CD14-positive monocyte (primary cell): Measurements from ENCODE around the gene CAPN1. TPM values are rescaled to one million over a fixed set of nuclear protein-coding genes. Genes with fewer than 3 reads are reported as not detected.
A peak's percentile ranks its signal among the peaks of the same experiment; 100 is the strongest.

ENCODE experiments used
- DNase-seq, 3 donors: peaks; one replicate each; pipeline ENCODE4 v3.0.0-alpha.2; 2011 to 2022
- H2AFZ ChIP-seq: 2 replicates; pipeline ENCODE4 v1.6.0; 2012; ENCODE audit warnings: mild to moderate bottlenecking, low read depth, low read length, inconsistent platforms; ENCODE audit not compliant: insufficient read depth, poor library complexity, severe bottlenecking
- H3K27ac ChIP-seq, 2 donors: 1 replicate in 1 of 2; 2 replicates in 1 of 2; pipeline ENCODE4 v1.5.1; 2012 to 2013; ENCODE audit warnings: low read length in 2 of 2, control low read depth in 1 of 2, inconsistent platforms in 1 of 2, low read depth in 1 of 2, mild to moderate bottlenecking in 1 of 2
- H3K27me3 ChIP-seq, 2 donors: one replicate each; pipeline versions ENCODE4 v1.6.0 to v1.6.1; 2011 to 2013; ENCODE audit warnings: low read length in 2 of 2; ENCODE audit not compliant: control insufficient read depth in 2 of 2, insufficient read depth in 2 of 2
- H3K36me3 ChIP-seq, 2 donors: replicated peaks in 1 of 2; 1 replicate in 1 of 2; 2 replicates in 1 of 2; pipeline versions ENCODE4 v1.5.1 to v1.6.1; 2012 to 2013; ENCODE audit warnings: low read length in 2 of 2, control low read depth in 1 of 2, inconsistent platforms in 1 of 2, mild to moderate bottlenecking in 1 of 2; ENCODE audit not compliant: insufficient read depth in 2 of 2, control insufficient read depth in 1 of 2
- H3K4me1 ChIP-seq, 2 donors: 1 replicate in 1 of 2; 2 replicates in 1 of 2; pipeline versions ENCODE4 v1.5.1 to v1.6.1; 2012 to 2013; ENCODE audit warnings: low read length in 2 of 2, control low read depth in 1 of 2, inconsistent platforms in 1 of 2, mild to moderate bottlenecking in 1 of 2, moderate library complexity in 1 of 2; ENCODE audit not compliant: insufficient read depth in 2 of 2, control insufficient read depth in 1 of 2
- H3K4me2 ChIP-seq: replicated peaks from 2 replicates; pipeline ENCODE3; 2012; ENCODE audit warnings: low read length, moderate library complexity, mild to moderate bottlenecking; ENCODE audit not compliant: poor library complexity, severe bottlenecking; ENCODE audit errors: extremely low read depth
- H3K4me3 ChIP-seq, 3 experiments: fragments of 200-600 bp in 1 of 3; sonication (generic) in 1 of 3; replicated peaks in 1 of 3; 1 replicate in 2 of 3; 2 replicates in 1 of 3; pipeline ENCODE4 v1.5.1; 2011 to 2013; ENCODE audit warnings: low read length in 3 of 3, mild to moderate bottlenecking in 3 of 3, control low read depth in 2 of 3, low read depth in 2 of 3, inconsistent platforms in 1 of 3, moderate library complexity in 1 of 3
- H3K79me2 ChIP-seq: 2 replicates; pipeline ENCODE4 v1.6.0; 2012; ENCODE audit warnings: mild to moderate bottlenecking, control low read depth, inconsistent platforms, low read length, moderate library complexity; ENCODE audit not compliant: insufficient read depth
- H3K9ac ChIP-seq: 2 replicates; pipeline ENCODE4 v1.6.0; 2017; ENCODE audit warnings: low read length, mild to moderate bottlenecking; ENCODE audit not compliant: insufficient read depth, poor library complexity, severe bottlenecking
- H3K9me3 ChIP-seq, 2 donors: replicated peaks in 1 of 2; 1 replicate in 1 of 2; 2 replicates in 1 of 2; pipeline versions ENCODE4 v1.5.1 to v1.6.1; 2012 to 2013; ENCODE audit warnings: low read length in 2 of 2, control low read depth in 1 of 2; ENCODE audit not compliant: control insufficient read depth in 1 of 2, insufficient read depth in 1 of 2
- H4K20me1 ChIP-seq: 2 replicates; pipeline ENCODE4 v1.6.0; 2012; ENCODE audit warnings: mild to moderate bottlenecking, low read length, control low read depth, moderate library complexity; ENCODE audit not compliant: insufficient read depth
- H3K27ac Mint-ChIP-seq, 7 donors: one replicate each; pipeline ENCODE4 v1.8.0; 2020; ENCODE audit warnings: mild to moderate bottlenecking in 7 of 7, mixed read lengths in 7 of 7, moderate library complexity in 6 of 7, inconsistent platforms in 2 of 7
- H3K27me3 Mint-ChIP-seq, 3 donors: one replicate each; pipeline ENCODE4 v1.8.0; 2021 to 2022; ENCODE audit warnings: low read depth in 3 of 3, mild to moderate bottlenecking in 3 of 3, mixed read lengths in 3 of 3, moderate library complexity in 3 of 3, inconsistent platforms in 1 of 3
- H3K36me3 Mint-ChIP-seq, 2 donors: one replicate each; pipeline ENCODE4 v1.8.0; 2020; ENCODE audit warnings: mixed read lengths in 2 of 2, inconsistent platforms in 1 of 2, mild to moderate bottlenecking in 1 of 2
- H3K4me1 Mint-ChIP-seq: one replicate; pipeline ENCODE4 v1.8.0; 2020; ENCODE audit warnings: mild to moderate bottlenecking, mixed read lengths
- H3K4me3 Mint-ChIP-seq, 2 donors: one replicate each; pipeline ENCODE4 v1.8.0; 2020; ENCODE audit warnings: mild to moderate bottlenecking in 2 of 2, mixed read lengths in 2 of 2, moderate library complexity in 1 of 2
- H3K9me3 Mint-ChIP-seq, 7 donors: one replicate each; pipeline ENCODE4 v1.8.0; 2020 to 2022; ENCODE audit warnings: mixed read lengths in 7 of 7, mild to moderate bottlenecking in 6 of 7, moderate library complexity in 6 of 7, inconsistent platforms in 2 of 7
- WGBS: methylation state at CpG from one replicate; pipeline ENCODE4 v1.1.5; 2013; ENCODE audit warnings: missing lambda C conversion rate; ENCODE audit not compliant: insufficient coverage; 5-methylcytosine and 5-hydroxymethylcytosine counted together
- intact Hi-C, 2 donors: fragments of 100-400 bp; cut with micrococcal nuclease; formaldehyde crosslinking; loops; one replicate each; pipeline versions ENCODE4 v1.15.0 to v1.15.1; 2023
- polyA plus RNA-seq, 3 donors: library from polyadenylated mRNA; depleted of rRNA in 1 of 3; unstranded in 2 of 3; stranded (reverse) in 1 of 3; fragments of 300-500 nt in 2 of 3; fragments of >200 nt in 1 of 3; fragmentation: Illumina TruSeq in 2 of 3; gene quantifications; 1 replicate in 2 of 3; 2 replicates in 1 of 3; pipeline ENCODE4 v1.2.3, GENCODE V29; 2012 to 2021
- TF ChIP-seq, protein P1 (sequence below): fragments of 200-600 bp; IDR thresholded peaks from one replicate; pipeline ENCODE4 v1.8.0; 2022; ENCODE audit warnings: antibody characterized with exemption, mild to moderate bottlenecking

CAPN1 gene
- polyA plus RNA-seq, 3 donors, result 128 to 140 (median 129) TPM

DNA sequence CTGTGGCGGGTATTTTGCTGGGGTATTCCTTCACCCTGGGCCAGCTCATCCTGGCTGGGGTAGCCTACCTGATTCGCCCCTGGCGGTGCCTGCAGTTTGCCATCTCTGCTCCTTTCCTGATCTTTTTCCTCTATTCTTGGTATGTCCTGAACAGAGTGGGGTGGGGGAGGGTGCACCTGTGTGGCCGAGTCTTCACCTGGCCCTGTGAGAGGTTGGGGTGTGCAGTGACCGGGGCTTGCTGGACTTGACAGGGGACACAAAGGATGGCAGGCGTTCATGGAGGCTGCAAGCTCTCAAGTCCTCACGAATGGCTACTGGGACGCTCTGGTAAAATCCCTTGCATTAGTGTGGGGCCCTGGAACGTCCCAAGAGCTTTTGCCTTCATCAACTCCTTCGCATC, 39.3 kb downstream of the CAPN1 start:
- TF ChIP-seq, protein P1, sequence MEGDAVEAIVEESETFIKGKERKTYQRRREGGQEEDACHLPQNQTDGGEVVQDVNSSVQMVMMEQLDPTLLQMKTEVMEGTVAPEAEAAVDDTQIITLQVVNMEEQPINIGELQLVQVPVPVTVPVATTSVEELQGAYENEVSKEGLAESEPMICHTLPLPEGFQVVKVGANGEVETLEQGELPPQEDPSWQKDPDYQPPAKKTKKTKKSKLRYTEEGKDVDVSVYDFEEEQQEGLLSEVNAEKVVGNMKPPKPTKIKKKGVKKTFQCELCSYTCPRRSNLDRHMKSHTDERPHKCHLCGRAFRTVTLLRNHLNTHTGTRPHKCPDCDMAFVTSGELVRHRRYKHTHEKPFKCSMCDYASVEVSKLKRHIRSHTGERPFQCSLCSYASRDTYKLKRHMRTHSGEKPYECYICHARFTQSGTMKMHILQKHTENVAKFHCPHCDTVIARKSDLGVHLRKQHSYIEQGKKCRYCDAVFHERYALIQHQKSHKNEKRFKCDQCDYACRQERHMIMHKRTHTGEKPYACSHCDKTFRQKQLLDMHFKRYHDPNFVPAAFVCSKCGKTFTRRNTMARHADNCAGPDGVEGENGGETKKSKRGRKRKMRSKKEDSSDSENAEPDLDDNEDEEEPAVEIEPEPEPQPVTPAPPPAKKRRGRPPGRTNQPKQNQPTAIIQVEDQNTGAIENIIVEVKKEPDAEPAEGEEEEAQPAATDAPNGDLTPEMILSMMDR, result no peak
- Histone ChIP-seq H3K4me1 (peaks cover 42 to 49% of the 10 kb centered on the region in 2 donors), H3K4me2 (no peak overlapping the region), H3K9me3 (no peaks in the 10 kb centered on the region), H3K79me2 (no peaks in the 10 kb centered on the region), H4K20me1 (no peaks in the 10 kb centered on the region), H3K27ac (no peak overlapping the region), H3K4me3 (no peak overlapping the region), H2AFZ (no peak overlapping the region), H3K9ac (no peak overlapping the region), H3K36me3 (no peaks in the 10 kb centered on the region), H3K27me3 (no peaks in the 10 kb centered on the region)
- Mint-ChIP-seq H3K27me3 (peaks cover 2 to 8% (median 3%) of the 10 kb centered on the region in 3 donors), H3K9me3 (no peaks in the 10 kb centered on the region), H3K27ac (no peak overlapping the region), H3K4me3 (no peak overlapping the region), H3K4me1 (peaks cover 42% of the 10 kb centered on the region), H3K36me3 (no peaks in the 10 kb centered on the region)
- intact Hi-C loops, result no loop called here
- WGBS, result 92% methylated on average over 5 of the region's 10 CpGs
- no peak for DNase-seq

DNA sequence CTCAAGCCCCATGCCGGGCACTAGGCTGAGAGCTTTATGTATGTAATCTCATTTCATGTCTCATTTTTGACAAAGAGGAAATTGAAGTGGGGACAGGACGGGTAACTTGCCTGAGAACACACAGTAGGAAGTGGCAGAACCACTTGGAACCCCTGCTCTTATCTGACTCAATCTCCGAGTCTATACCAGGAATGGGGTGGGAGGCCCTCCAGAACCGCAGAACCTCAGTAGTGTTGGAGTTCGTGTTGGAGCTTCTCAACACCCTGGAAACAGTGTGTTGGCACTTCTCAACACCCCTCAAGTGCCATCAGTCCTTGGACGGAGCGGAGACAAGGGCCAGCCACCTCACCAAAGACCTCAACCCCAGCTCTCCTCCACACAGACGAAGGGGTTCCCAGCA, 41.3 kb downstream of the CAPN1 start:
- H3K9me3 Mint-ChIP-seq, result no peaks in the 10 kb centered on the region

More for the DNA sequence above, 41.3 kb downstream of the CAPN1 start:
- 62% methylated on average over 3 of the region's 8 CpGs for WGBS
- Histone ChIP-seq H2AFZ (no peak overlapping the region), H3K36me3 (no peaks in the 10 kb centered on the region), H3K27ac (no peak overlapping the region), H3K4me3 (no peak overlapping the region), H3K79me2 (no peaks in the 10 kb centered on the region), H3K9me3 (no peaks in the 10 kb centered on the region), H4K20me1 (no peaks in the 10 kb centered on the region), H3K27me3 (no peaks in the 10 kb centered on the region), H3K4me2 (no peak overlapping the region), H3K9ac (no peak overlapping the region), H3K4me1 (peaks cover 47 to 55% of the 10 kb centered on the region in 2 donors)
- Mint-ChIP-seq H3K27me3 (peaks cover 2 to 11% (median 3%) of the 10 kb centered on the region in 3 donors), H3K36me3 (no peaks in the 10 kb centered on the region), H3K27ac (peak overlapping the region in 2 of 7 donors; percentile 18 to 50), H3K4me3 (no peak overlapping the region), H3K4me1 (peaks cover 49% of the 10 kb centered on the region)
- intact Hi-C loops, result no loop called here
- TF ChIP-seq, protein P1, result no peak
- DNase-seq, result peak; percentile 15 to 33 (median 32)
